Measurements from ENCODE around the gene NOP53. TPM values are rescaled to one million over a fixed set of nuclear protein-coding genes. Genes with fewer than 3 reads are reported as not detected.
"Not testable (repeated sequence)": the region's sequence is repeated elsewhere in the genome, so short reads cannot be mapped to it uniquely, and the experiment has no call there.

Gene NOP53
- total and polyA plus RNA-seq, 2 experiments from 2014 or later = 81.8 to 278 TPM

- peak in 1 of 2 donors; percentile 94 for DNase-seq (ENCODE audit: low read depth in 1 of 2, low spot score in 1 of 2)
- TF ChIP-seq CTCF (IDR thresholded peaks at IDR 0.05; ENCODE audit: low read depth, low read length) = no peak
- Histone ChIP-seq H3K27ac (peak overlapping the region; percentile 100), H3K4me3 (peak overlapping the region; percentile 68), H3K4me1 (ENCODE audit: low read depth) (peaks cover 11% of the 10 kb centered on the region), H3K9me3 (ENCODE audit: low read depth) (no peaks in the 10 kb centered on the region), H3K27me3 (no peaks in the 10 kb centered on the region), H3K36me3 (peaks cover 37% of the 10 kb centered on the region)
Observed at GRCh38 chr19:47779524-47780214, 34.3 kb downstream of the NOP53 start.

GRCh38 chr19:47780215-47780551 lies 34.8 kb downstream of the NOP53 start:
- H3K27ac ChIP-seq = peak overlapping the region; percentile 100
- peak overlapping the region; percentile 68 for H3K4me3 ChIP-seq
- peaks cover 38% of the 10 kb centered on the region for H3K36me3 ChIP-seq
- peaks cover 11% of the 10 kb centered on the region for H3K4me1 ChIP-seq (ENCODE audit: low read depth)
- H3K9me3 ChIP-seq (ENCODE audit: low read depth) = no peaks in the 10 kb centered on the region
- H3K27me3 ChIP-seq = no peaks in the 10 kb centered on the region
- no peak for TF ChIP-seq CTCF (IDR thresholded peaks at IDR 0.05; ENCODE audit: low read depth, low read length)
- no peak for DNase-seq (ENCODE audit: low read depth in 1 of 2, low spot score in 1 of 2)

DNA sequence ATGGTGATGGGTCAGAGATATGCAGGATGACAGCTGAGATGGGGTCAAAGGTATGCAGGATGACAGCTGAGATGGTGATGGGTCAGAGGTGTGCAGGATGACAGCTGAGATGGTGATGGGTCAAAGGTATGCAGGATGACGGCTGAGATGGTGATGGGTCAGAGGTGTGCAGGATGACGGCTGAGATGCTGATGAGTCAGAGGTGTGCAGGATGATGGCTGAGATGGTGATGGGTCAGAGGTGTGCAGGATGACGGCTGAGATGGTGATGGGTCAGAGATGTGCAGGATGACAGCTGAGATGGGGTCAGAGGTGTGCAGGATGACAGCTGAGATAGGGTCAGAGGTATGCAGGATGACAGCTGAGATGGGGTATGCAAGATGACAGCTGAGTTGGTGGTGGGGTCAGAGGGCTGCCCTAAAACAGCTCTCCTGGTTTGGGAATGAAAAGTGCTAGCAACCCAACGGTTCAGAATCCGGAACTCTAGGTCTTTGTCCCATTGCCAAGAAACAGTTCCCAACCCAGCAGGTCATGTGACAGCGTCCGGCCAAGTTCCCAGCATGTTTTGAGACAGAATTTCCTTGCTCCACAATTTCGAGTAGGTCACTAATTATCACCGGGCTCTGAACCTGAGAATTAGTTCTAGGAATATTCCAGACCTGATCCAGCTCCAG lies 36.4 kb downstream of the NOP53 start:
- H3K4me1 ChIP-seq (ENCODE audit: low read depth) = peaks cover 11% of the 10 kb centered on the region
- H3K36me3 ChIP-seq = peaks cover 48% of the 10 kb centered on the region
- no peak overlapping the region for H3K4me3 ChIP-seq
- H3K9me3 ChIP-seq (ENCODE audit: low read depth) = no peaks in the 10 kb centered on the region
- DNase-seq (ENCODE audit: low read depth in 1 of 2, low spot score in 1 of 2) = no peak
- peak overlapping the region; percentile 100 for H3K27ac ChIP-seq
- TF ChIP-seq CTCF (IDR thresholded peaks at IDR 0.05; ENCODE audit: low read depth, low read length) = no peak
- H3K27me3 ChIP-seq = no peaks in the 10 kb centered on the region

DNA sequence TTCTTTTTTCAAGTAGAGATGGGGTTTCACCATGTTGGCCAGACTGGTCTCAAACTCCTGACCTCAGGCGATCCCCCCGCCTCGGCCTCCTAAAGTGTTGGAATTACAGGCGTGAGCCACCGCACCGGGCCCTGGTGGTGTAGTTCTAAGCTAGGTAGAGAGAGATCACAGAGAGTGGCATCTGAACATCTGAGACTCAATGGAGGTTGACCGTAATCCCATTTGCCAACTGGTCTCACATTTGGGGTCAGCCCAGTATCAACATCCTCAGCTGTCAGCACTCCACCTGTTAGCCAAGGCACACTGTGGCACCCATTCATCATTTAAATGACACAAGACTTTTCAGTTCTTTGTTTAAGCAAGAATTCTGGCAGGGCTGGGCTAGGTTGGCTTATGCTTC lies 41.2 kb downstream of the NOP53 start:
- H3K36me3 ChIP-seq = peaks cover 43% of the 10 kb centered on the region
- H3K4me1 ChIP-seq (ENCODE audit: low read depth) = no peaks in the 10 kb centered on the region
- H3K9me3 ChIP-seq (ENCODE audit: low read depth) = no peaks in the 10 kb centered on the region
- no peaks in the 10 kb centered on the region for H3K27me3 ChIP-seq
- no peak for DNase-seq (ENCODE audit: low read depth in 1 of 2, low spot score in 1 of 2)
- no peak overlapping the region for H3K4me3 ChIP-seq
- TF ChIP-seq CTCF (IDR thresholded peaks at IDR 0.05; ENCODE audit: low read depth, low read length) = no peak
- H3K27ac ChIP-seq = peak overlapping the region; percentile 75

GRCh38 chr19:47787307-47787706 lies 42.0 kb downstream of the NOP53 start:
- H3K9me3 ChIP-seq (ENCODE audit: low read depth); DNase-seq (ENCODE audit: low read depth in 1 of 2, low spot score in 1 of 2); H3K4me3 ChIP-seq; H3K4me1 ChIP-seq (ENCODE audit: low read depth); H3K27me3 ChIP-seq: not testable (repeated sequence)
- H3K36me3 ChIP-seq = peaks cover 37% of the 10 kb centered on the region
- H3K27ac ChIP-seq = peak overlapping the region; percentile 75

DNA sequence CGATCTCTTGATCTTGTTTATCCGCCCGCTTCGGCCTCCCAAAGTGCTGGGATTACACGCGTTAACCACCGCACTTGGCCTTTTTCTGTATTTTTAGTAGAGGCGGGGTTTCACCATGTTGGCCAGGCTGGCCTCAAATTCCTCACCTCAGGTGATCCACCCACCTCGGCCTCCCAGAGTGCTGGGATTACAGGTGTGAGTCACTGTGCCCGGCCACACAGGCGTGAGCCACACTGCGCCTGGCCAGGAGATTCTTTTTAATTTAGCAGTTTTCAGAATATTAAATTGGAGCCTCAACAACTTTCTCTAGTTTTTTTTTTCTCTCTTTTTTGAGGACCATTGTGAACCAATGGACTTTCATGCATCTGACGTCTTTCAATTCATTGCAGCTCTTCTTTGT lies 44.5 kb downstream of the NOP53 start:
- not testable (repeated sequence) for H3K9me3 ChIP-seq (ENCODE audit: low read depth); DNase-seq (ENCODE audit: low read depth in 1 of 2, low spot score in 1 of 2); H3K27ac ChIP-seq

More for the DNA sequence above, 44.5 kb downstream of the NOP53 start:
- H3K4me1 ChIP-seq (ENCODE audit: low read depth); H3K4me3 ChIP-seq; H3K27me3 ChIP-seq: not testable (repeated sequence)
- peaks cover 17% of the 10 kb centered on the region for H3K36me3 ChIP-seq

All from cardiac muscle cell (in vitro differentiated cells and primary cell).